Measurements from ENCODE around the gene INPP5B. TPM values are rescaled to one million over a fixed set of nuclear protein-coding genes. Genes with fewer than 3 reads are reported as not detected.

INPP5B gene
- total and polyA plus RNA-seq, 4 donors = 11.5 to 26.6 (median 21.4) TPM

- Histone ChIP-seq H3K4me3 (ENCODE audit: low read depth, low read length) (no peak overlapping the region), H3K4me1 (ENCODE audit: control insufficient read depth, insufficient read depth, low read length) (peaks cover 7% of the 10 kb centered on the region), H3K27me3 (ENCODE audit: control insufficient read depth, insufficient read depth, low read length) (no peaks in the 10 kb centered on the region), H3K27ac (ENCODE audit: low read depth, low read length) (no peak overlapping the region), H3K36me3 (ENCODE audit: control insufficient read depth, insufficient read depth, low read length) (peaks cover 8% of the 10 kb centered on the region), H3K9me3 (ENCODE audit: control insufficient read depth, insufficient read depth, low read length) (no peaks in the 10 kb centered on the region)
- no CpG with 5 or more reads among the region's 3 CpGs for WGBS (ENCODE audit: insufficient coverage)
- DNase-seq (ENCODE audit: low read depth in 4 of 6, low spot score in 6 of 6) = no peak
Observed at GRCh38 chr1:37849480-37849879, 97.4 kb downstream of the INPP5B start.

DNA sequence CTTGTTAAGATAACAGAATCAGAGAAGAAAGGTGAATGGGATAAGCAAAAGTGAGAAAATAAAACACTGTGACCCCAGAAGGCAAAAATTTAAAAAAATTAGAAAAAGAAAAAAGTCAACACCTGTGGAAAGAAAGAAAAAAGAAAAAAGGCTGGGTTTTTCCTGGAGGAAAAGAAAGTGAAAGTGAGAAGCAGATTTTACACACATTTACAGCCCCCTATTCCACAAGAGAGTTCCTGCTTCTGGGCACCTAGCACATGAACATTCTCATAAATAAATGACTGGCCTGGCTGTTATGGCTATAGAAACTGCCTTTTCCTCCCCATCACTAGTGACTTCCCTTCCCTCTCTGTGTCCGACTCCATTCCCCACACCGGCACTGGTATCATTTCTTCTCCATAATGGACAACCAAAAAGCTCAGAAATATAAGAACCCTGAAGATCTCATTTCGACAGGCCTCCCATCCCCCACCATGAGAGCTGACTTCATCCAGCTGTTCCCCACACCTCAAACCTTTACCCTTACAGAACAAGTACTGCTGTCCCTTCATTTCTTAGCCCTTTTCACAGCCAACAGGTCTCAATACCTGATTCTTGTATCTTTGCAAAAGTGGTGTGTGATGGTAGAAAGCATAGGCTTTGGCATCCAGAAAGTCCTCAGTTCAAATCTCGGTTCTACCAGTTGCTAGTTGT, 100.1 kb downstream of the INPP5B start:
- H3K27ac ChIP-seq (ENCODE audit: low read depth, low read length) = no peak overlapping the region

GRCh38 chr1:37845786-37846185, 101.1 kb downstream of the INPP5B start:
- Histone ChIP-seq H3K4me3 (ENCODE audit: low read depth, low read length) (no peak overlapping the region), H3K27ac (ENCODE audit: low read depth, low read length) (no peak overlapping the region), H3K9me3 (ENCODE audit: control insufficient read depth, insufficient read depth, low read length) (no peaks in the 10 kb centered on the region), H3K27me3 (ENCODE audit: control insufficient read depth, insufficient read depth, low read length) (no peaks in the 10 kb centered on the region), H3K4me1 (ENCODE audit: control insufficient read depth, insufficient read depth, low read length) (peaks cover 4% of the 10 kb centered on the region), H3K36me3 (ENCODE audit: control insufficient read depth, insufficient read depth, low read length) (peaks cover 13% of the 10 kb centered on the region)
- no peak for DNase-seq (ENCODE audit: low read depth in 4 of 6, low spot score in 6 of 6)
- WGBS (ENCODE audit: insufficient coverage) = no CpG with 5 or more reads among the region's 3 CpGs

More for the DNA sequence above, 100.1 kb downstream of the INPP5B start:
- no peak overlapping the region for H3K4me3 ChIP-seq (ENCODE audit: low read depth, low read length)
- H3K36me3 ChIP-seq (ENCODE audit: control insufficient read depth, insufficient read depth, low read length) = peaks cover 8% of the 10 kb centered on the region
- no peak for DNase-seq (ENCODE audit: low read depth in 4 of 6, low spot score in 6 of 6)
- no peaks in the 10 kb centered on the region for H3K27me3 ChIP-seq (ENCODE audit: control insufficient read depth, insufficient read depth, low read length)
- H3K9me3 ChIP-seq (ENCODE audit: control insufficient read depth, insufficient read depth, low read length) = no peaks in the 10 kb centered on the region
- H3K4me1 ChIP-seq (ENCODE audit: control insufficient read depth, insufficient read depth, low read length) = peaks cover 4% of the 10 kb centered on the region
- WGBS (ENCODE audit: insufficient coverage) = 91% methylated on average over 3 of the region's 4 CpGs

DNA sequence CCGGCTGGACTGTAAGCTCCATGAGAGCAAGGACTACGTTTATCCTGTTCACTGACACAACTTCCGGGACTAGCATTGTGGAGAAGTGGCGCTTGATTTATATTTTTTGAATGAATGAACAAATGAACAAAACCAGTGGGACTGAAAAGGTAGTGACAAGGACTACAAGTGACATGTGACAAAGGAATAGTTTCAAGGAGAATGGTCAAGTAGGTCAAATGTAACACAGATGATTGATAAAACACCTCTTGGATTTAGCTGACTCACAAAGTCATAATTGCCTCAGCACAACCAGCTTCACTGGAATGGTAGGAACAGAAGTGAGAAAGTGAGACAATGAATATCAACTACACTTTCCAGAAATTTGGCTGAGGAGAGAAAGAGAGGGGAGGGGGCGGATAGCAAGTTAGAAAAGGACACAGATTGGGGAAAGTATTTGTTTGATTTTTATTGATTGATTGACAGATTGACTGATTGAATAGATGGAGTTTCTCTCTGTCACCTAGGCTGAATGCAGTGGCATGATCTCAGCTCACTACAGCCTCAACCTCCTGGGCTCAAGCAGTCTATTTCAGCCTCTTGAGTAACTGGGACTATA, 101.7 kb downstream of the INPP5B start:
- WGBS (ENCODE audit: insufficient coverage) = 100% methylated on average over 2 of the region's 5 CpGs
- Histone ChIP-seq H3K4me3 (ENCODE audit: low read depth, low read length) (no peak overlapping the region), H3K4me1 (ENCODE audit: control insufficient read depth, insufficient read depth, low read length) (peaks cover 3% of the 10 kb centered on the region), H3K27me3 (ENCODE audit: control insufficient read depth, insufficient read depth, low read length) (no peaks in the 10 kb centered on the region), H3K36me3 (ENCODE audit: control insufficient read depth, insufficient read depth, low read length) (peaks cover 15% of the 10 kb centered on the region), H3K9me3 (ENCODE audit: control insufficient read depth, insufficient read depth, low read length) (no peaks in the 10 kb centered on the region), H3K27ac (ENCODE audit: low read depth, low read length) (no peak overlapping the region)
- DNase-seq (ENCODE audit: low read depth in 4 of 6, low spot score in 6 of 6) = no peak

DNA sequence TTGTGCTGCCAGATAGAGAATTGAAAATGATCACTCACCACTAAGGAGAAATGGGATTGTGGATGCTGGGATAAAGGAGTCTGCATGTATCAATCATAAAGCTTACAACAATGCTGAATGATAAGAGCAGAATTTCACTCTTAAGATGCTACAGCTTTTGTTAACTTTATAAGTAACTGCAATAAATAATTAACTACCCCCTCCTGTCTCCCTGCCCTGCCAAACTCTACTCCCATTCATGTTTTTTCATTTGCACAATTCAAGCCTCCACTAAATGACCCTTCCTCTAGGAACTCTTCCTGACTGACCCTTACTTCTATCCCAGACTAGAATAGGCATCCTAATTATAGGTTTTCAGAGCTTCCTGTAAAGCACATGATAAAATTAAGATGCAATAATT, 102.3 kb downstream of the INPP5B start:
- Histone ChIP-seq H3K27ac (ENCODE audit: low read depth, low read length) (no peak overlapping the region), H3K9me3 (ENCODE audit: control insufficient read depth, insufficient read depth, low read length) (no peaks in the 10 kb centered on the region), H3K4me1 (ENCODE audit: control insufficient read depth, insufficient read depth, low read length) (no peaks in the 10 kb centered on the region), H3K4me3 (ENCODE audit: low read depth, low read length) (no peak overlapping the region), H3K36me3 (ENCODE audit: control insufficient read depth, insufficient read depth, low read length) (peaks cover 19% of the 10 kb centered on the region), H3K27me3 (ENCODE audit: control insufficient read depth, insufficient read depth, low read length) (no peaks in the 10 kb centered on the region)
- DNase-seq (ENCODE audit: low read depth in 4 of 6, low spot score in 6 of 6) = no peak

- Histone ChIP-seq H3K36me3 (ENCODE audit: control insufficient read depth, insufficient read depth, low read length) (peaks cover 35% of the 10 kb centered on the region), H3K27me3 (ENCODE audit: control insufficient read depth, insufficient read depth, low read length) (no peaks in the 10 kb centered on the region), H3K4me1 (ENCODE audit: control insufficient read depth, insufficient read depth, low read length) (no peaks in the 10 kb centered on the region), H3K27ac (ENCODE audit: low read depth, low read length) (no peak overlapping the region), H3K4me3 (ENCODE audit: low read depth, low read length) (no peak overlapping the region), H3K9me3 (ENCODE audit: control insufficient read depth, insufficient read depth, low read length) (no peaks in the 10 kb centered on the region)
- WGBS (ENCODE audit: insufficient coverage) = 90% methylated on average over 2 of the region's 3 CpGs
- DNase-seq (ENCODE audit: low read depth in 4 of 6, low spot score in 6 of 6) = no peak
Observed at GRCh38 chr1:37841652-37842051, 105.2 kb downstream of the INPP5B start.

DNA sequence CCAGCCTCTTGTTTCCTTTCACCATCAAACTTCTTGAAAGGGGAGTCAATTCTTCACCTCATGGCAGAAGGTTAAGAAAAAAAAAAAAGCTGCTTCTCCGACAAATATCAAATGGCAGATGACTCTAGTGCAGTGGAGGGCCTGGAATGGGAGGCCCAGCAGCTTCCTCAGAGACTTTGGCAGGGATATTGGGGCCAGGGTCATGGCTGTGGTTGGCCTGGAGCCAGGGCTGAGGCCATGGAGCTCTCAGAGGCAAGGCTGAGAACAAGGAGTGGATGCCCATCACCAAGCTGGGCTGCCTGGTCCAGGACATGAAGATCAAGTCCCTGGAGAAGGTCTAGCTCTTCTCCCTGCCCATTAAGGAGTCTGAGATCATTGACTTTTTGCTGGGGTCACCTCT, 106.1 kb downstream of the INPP5B start:
- Histone ChIP-seq H3K4me1 (ENCODE audit: control insufficient read depth, insufficient read depth, low read length) (no peaks in the 10 kb centered on the region), H3K27ac (ENCODE audit: low read depth, low read length) (no peak overlapping the region), H3K4me3 (ENCODE audit: low read depth, low read length) (no peak overlapping the region), H3K9me3 (ENCODE audit: control insufficient read depth, insufficient read depth, low read length) (no peaks in the 10 kb centered on the region), H3K36me3 (ENCODE audit: control insufficient read depth, insufficient read depth, low read length) (peaks cover 38% of the 10 kb centered on the region), H3K27me3 (ENCODE audit: control insufficient read depth, insufficient read depth, low read length) (no peaks in the 10 kb centered on the region)
- 90% methylated on average over 1 of the region's 1 CpG for WGBS (ENCODE audit: insufficient coverage)
- no peak for DNase-seq (ENCODE audit: low read depth in 4 of 6, low spot score in 6 of 6)

DNA sequence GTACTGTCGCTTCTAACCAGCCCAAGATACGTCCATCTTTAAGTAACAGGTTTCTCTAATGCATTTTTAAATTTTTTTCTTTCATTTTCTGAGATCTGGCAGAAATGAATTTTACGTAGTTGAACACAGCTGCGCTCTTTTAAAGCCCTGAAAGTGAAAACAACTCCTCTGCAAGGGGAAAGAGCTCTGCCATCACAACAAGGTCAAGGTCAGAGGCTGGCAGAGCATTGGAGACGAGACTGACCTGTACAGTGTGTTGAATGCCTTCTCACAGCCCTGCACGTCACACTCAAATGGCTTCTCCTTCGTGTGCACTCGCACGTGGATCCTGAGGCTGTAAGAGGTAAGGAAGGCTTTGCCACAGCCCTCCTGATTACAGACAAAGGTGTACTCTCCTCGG, 107.2 kb downstream of the INPP5B start:
- 89% methylated on average over 10 of the region's 10 CpGs for WGBS (ENCODE audit: insufficient coverage)
- H3K27me3 ChIP-seq (ENCODE audit: control insufficient read depth, insufficient read depth, low read length) = no peaks in the 10 kb centered on the region
- no peak overlapping the region for H3K27ac ChIP-seq (ENCODE audit: low read depth, low read length)
- H3K36me3 ChIP-seq (ENCODE audit: control insufficient read depth, insufficient read depth, low read length) = peaks cover 36% of the 10 kb centered on the region
- no peaks in the 10 kb centered on the region for H3K9me3 ChIP-seq (ENCODE audit: control insufficient read depth, insufficient read depth, low read length)
- H3K4me3 ChIP-seq (ENCODE audit: low read depth, low read length) = no peak overlapping the region
- no peak for DNase-seq (ENCODE audit: low read depth in 4 of 6, low spot score in 6 of 6)
- no peaks in the 10 kb centered on the region for H3K4me1 ChIP-seq (ENCODE audit: control insufficient read depth, insufficient read depth, low read length)

GRCh38 chr1:37836788-37837187, 110.1 kb downstream of the INPP5B start:
- Histone ChIP-seq H3K4me1 (ENCODE audit: control insufficient read depth, insufficient read depth, low read length) (no peaks in the 10 kb centered on the region), H3K36me3 (ENCODE audit: control insufficient read depth, insufficient read depth, low read length) (peaks cover 51% of the 10 kb centered on the region), H3K27me3 (ENCODE audit: control insufficient read depth, insufficient read depth, low read length) (no peaks in the 10 kb centered on the region), H3K27ac (ENCODE audit: low read depth, low read length) (no peak overlapping the region), H3K9me3 (ENCODE audit: control insufficient read depth, insufficient read depth, low read length) (no peaks in the 10 kb centered on the region), H3K4me3 (ENCODE audit: low read depth, low read length) (no peak overlapping the region)
- WGBS (ENCODE audit: insufficient coverage) = 55% methylated on average over 3 of the region's 3 CpGs
- DNase-seq (ENCODE audit: low read depth in 4 of 6, low spot score in 6 of 6) = no peak

DNA sequence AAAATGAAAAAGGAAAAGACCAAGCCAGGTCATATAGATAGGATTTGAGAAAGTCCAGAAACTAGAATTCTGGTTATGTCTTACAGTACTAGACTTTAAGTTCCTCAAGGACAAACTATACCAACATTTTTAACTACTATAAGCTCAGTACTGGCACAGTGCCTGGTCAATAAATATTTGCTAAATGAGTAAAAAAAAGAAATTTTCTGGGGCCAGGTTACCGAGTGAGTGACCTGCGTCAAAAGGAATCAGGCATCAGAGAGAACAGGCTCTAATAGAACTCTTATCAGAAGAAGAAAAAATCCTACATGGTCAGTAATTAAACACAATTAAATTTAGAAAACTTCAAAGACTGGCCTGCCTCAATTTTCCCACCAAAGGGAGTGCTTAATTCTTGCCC, 115.0 kb downstream of the INPP5B start:
- Histone ChIP-seq H3K9me3 (ENCODE audit: control insufficient read depth, insufficient read depth, low read length) (no peaks in the 10 kb centered on the region), H3K36me3 (ENCODE audit: control insufficient read depth, insufficient read depth, low read length) (peaks cover 46% of the 10 kb centered on the region), H3K27ac (ENCODE audit: low read depth, low read length) (no peak overlapping the region), H3K4me1 (ENCODE audit: control insufficient read depth, insufficient read depth, low read length) (no peaks in the 10 kb centered on the region), H3K27me3 (ENCODE audit: control insufficient read depth, insufficient read depth, low read length) (no peaks in the 10 kb centered on the region), H3K4me3 (ENCODE audit: low read depth, low read length) (no peak overlapping the region)
- 90% methylated on average over 2 of the region's 2 CpGs for WGBS (ENCODE audit: insufficient coverage)
- DNase-seq (ENCODE audit: low read depth in 4 of 6, low spot score in 6 of 6) = no peak

Measured in spinal cord (tissue), 10 donors.